GM18868 (cell line): ENCODE measurements around the gene ADGRL1.
"Not testable (repeated sequence)": the region's sequence is repeated elsewhere in the genome, so short reads cannot be mapped to it uniquely, and the experiment has no call there.

Source experiments
- ATAC-seq: cut with Tn5 transposase; IDR thresholded peaks from one replicate; pipeline ENCODE4 v1.9.1; 2021; ENCODE audit warnings: mild to moderate bottlenecking, moderate library complexity; ENCODE audit not compliant: unreplicated experiment

Gene ADGRL1

DNA sequence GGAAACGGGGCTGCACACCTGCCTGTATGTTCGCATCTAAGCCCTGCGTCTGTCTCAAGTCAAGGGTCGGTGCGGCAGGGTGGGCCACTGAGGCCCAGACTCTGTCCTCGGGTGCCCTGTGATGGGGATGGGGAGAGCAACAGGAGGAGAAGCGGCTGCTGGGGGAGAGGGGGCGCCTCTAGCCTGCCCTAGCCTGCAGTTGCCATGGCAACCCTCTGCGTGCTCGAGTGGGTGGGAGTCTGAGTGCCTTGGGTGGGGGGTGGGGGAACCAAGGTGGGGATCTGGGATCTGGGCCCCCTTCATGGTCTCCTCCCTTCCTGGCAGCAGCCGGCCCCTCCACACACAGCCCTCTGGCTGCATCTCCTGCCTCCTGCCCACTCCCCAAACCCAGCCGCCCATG lies 10.8 kb downstream of the ADGRL1 start:
- ATAC-seq, result not testable (repeated sequence)

DNA sequence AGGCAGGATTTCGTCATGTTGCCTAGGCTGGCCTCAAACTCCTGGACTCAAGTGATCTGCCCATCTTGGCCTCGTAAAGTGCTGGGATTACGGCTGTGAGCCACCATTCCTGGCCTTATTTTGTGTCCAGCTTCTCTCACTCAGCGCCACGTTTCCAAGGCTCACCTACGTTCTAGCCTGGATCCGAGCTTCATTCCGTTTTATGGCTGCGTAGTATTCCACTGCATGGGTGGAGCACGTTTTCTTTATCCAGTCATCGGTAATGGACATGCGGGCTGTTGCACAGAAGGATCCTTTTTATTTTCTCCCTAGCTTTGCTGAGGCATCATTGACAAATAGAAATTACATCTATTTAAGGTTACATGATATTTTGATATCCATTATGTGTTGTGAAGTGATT lies 16.6 kb downstream of the ADGRL1 start:
- no peak for ATAC-seq

DNA sequence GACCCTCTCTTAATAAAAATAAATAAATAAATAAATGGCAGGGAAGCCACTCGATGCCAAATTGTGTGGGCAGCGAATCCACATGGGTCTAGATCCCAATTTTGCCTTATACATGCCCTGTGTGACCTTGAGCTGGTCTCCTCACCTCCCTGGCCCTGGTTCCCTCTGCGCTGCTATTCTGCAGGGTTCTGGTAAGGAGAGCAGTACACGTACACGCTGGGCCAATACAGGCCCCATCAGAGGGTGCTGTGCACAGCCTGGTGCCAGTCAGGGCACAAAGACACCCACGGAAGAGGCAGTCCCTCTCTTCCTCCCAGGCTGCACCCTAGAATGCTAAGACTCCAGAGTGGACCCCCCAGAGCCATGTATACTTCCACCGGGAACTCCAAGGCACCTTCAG lies 17.9 kb downstream of the ADGRL1 start:
- ATAC-seq, result not testable (repeated sequence)

DNA sequence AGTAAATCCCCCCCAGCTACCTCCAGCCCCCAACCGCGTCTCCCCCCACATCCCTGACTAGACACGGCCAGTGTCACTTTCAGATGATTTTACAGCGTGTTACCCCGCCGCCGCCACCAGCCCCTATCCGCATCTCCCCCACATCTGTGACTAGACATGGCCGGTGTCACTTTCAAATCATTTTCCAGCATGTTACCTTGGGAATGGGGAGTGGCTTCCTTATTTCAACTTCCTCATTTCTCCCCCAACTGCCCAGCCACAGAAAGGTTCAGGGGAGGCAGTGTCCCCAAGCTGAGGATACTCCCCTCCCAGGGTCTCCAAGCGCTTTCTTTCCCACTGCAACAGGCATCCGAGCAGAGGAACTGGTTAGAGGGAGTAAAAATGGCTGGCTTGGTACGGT lies 18.4 kb downstream of the ADGRL1 start:
- no peak for ATAC-seq

DNA sequence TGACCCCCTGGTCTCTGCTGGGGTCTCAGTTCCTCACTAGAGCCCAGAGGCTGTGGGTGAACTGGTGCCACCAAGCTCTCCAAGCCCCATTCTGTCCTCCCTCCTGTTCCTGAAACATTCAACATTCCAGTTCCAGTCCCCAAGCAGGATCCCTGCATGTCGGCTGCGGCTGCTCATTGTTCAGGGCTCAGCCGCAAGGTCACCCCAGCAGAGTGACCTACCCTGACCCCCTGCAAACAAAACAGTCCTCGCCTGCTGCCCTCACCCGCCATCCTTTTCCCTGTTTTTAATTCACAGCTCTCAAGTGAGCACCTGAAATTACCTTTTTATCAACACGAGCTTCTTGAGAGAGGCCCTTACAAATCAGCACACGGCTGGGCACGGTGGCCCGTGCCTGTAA lies 19.3 kb downstream of the ADGRL1 start:
- ATAC-seq, result not testable (repeated sequence)

DNA sequence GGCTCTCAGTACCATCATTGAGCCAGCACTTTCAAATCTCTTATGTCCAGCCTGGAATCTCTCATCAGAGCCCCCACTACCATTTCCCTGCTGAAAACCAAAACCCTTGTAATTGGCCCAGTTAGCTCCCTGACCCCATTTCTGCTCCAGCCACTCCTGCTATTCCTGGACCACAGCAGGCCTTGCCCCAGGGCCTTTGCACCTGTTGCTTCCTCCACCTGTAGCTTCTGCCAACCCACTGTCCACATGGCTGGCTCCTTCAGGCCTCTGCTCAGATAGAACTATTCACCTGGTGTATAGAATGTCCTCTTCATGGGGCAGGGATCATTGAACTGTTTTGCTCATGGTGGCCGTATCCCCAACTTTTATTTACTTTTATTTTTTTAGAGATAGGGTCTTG lies 20.3 kb downstream of the ADGRL1 start:
- not testable (repeated sequence) for ATAC-seq

DNA sequence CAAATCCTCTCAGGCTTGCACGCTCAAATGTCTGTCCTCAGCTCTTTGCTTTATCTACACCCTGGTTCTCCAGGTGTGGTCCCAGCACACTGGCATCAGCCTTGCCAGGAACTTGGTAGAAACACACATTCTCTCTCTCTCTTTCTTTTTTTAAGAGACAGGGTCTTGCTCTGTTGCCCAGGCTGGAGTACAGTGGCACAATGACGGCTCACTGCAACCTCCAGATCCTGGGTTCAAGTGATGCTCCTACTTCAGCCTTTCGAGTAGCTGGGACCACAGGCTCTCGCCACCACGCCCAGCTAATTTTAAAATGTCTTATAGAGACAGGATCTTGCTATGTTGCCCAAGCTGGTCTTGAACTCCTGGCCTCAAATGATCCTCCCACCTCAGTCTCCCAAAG lies 20.8 kb downstream of the ADGRL1 start:
- no peak for ATAC-seq

DNA sequence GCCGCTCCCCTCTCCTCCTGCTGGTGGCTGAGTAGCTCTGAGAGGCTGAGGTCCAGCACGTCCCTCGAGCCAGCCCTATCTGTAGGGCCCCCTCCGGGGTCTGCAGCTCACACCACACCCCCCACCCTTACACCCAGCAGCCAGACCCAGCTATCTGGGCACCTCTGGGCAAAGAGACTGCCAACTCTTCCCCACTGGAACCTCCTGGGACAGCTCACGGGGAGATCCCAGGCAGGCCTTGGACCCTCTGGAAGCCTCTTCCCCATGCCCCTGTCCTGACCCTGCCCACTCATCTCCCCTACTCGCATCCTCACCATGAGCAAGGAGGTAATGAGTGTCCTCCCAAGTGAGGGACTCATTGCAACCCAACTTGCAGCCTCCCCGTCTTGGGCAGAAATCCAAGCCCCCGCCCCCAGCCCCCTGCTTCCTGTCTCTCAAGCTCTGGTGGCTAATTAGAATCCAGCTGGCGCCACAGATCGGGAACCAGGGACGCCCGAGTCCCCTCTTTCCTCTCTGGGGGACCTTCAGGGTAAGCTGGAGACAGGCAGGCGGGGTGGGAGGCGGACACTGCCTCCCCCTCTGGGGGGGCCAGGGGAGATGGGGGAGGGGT lies 22.1 kb downstream of the ADGRL1 start:
- ATAC-seq, result no peak

DNA sequence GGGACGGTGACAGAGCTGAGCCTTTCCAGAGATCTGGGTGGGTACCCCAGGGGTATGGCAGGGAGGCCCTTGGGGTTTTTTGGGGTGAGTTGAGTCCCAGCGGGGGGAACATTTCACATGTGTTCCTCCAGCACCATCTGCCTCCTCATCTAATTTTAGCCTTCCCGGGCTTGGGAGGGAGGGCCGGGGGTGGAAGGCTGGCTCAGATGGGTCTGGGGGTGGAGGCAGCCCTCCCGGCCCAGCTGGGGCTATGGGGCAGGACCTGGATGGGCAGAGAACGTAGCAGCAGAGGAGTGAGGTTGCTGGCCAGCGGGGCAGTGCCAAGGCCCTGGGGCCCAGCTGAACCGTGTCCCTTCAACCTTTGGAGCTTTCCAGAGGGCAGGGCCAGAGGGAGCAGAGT lies 23.5 kb downstream of the ADGRL1 start:
- ATAC-seq, result no peak

DNA sequence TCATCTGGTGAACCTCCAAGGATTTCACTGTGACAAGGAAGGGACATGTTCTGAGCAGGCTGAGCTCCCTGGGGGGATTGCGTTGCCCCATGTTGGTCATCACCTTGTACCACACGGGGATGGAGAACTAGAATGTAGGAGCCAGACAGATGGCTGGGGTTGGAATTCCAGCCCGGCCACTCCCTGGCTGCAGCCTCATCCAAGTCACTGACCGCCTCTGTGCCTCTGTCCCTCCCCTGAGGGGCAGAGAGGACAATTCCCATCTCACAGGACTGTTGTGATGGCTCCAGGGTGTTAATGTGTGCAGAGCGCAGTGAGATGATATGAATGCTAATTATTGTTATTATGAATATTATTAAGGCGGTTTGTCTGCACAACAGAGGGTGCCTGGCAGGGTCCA lies 24.1 kb downstream of the ADGRL1 start:
- no peak for ATAC-seq

DNA sequence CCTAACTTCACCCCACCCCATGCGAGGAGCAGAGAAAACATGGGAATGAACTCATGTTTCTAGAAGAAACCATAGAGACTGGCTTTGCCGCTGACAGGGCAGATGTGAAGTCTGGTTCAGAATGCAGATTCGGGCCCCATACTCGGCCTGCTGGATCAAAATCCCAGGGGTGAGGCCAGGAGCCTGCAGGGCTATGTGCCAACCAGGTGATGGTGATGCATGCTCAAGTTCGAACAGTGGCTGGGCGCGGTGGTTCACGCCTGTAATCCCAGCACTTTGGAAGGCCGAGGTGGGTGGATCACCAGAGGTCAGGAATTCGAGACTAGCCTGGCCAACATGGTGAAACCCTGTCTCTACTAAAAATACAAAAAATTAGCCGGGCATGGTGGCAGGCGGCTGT lies 24.8 kb downstream of the ADGRL1 start:
- ATAC-seq, result not testable (repeated sequence)

DNA sequence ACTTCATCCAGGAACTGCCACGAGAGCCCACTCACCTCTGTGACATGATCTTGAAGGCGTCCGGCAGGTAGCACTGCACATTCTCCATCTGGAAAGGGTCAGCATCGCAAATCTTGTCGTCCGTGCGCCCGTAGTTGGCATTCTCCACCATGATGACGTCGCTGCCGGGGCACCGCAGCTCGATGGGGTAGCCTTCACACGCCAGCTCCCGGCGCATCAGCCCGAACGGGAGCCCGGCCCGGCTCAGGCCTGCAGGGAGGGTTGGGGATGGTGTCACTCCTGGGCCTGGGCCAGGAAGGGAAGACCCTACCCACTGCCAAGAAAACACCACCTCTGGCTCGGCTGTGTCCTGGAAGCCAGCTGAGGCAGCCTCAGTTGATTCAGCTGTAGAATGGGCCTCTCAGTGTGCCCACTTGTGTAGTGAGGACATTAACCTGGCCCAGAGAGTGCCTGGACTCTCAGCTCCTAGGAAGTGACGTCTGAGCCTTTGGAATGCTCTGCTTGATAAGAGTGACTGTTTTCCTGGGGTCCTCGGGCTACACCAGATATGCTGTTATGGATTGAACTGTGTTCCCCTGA lies 28.4 kb downstream of the ADGRL1 start:
- ATAC-seq, result no peak

DNA sequence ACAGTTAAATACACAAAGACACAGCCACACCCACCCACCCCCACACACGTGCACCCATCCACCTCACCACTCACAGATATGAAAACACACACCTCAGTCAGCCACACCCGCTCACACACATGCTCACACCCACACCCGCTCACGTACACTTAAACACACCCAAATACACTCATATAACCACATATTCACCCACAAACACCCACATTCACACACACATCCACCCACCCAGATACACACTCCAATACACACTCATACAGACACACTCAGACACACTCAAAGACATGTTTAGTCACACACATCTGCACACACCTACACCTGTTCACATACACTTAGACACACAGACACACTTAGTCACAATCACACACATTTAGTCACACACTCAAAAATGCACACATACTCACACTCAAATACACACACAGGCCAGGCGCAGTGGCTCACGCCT lies 30.6 kb downstream of the ADGRL1 start:
- no peak for ATAC-seq

DNA sequence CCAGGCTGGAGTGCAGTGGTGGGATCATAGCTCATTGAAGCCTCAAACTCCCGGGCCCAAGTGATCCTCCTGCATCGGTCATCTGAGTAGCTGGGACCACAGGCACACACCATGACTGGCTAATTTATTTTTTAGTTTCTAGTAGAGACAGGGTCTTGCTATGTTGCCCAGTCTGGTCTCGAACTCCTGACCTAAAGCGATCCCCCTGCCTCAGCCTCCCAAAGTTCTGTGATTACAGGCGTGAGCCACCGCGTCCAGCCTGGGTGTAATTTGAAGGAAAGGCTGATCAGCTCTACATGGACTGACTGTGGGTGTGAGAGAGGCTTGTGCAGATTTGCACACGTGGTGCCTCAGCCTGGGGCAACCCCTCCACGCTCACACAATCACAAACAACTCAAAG lies 31.1 kb downstream of the ADGRL1 start:
- ATAC-seq, result no peak

DNA sequence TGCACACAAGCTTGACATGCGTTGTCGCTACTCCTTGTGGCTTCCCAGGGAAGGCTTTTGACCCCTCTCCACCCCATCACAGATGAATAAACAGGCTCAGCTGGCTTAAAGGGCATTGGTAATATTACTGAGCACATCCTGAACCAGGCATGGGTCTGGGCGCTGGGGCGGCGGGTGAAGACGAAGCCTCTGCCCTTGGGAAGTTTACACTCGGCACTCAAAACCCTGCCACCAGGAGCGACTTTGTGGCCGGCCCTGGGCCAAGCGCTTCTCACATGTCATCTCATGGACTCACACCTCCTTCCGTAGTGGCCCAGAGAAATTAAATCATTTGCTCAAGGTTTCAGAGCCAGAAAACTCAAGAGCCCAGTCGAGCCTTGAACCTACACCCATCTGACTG lies 37.0 kb downstream of the ADGRL1 start:
- no peak for ATAC-seq

DNA sequence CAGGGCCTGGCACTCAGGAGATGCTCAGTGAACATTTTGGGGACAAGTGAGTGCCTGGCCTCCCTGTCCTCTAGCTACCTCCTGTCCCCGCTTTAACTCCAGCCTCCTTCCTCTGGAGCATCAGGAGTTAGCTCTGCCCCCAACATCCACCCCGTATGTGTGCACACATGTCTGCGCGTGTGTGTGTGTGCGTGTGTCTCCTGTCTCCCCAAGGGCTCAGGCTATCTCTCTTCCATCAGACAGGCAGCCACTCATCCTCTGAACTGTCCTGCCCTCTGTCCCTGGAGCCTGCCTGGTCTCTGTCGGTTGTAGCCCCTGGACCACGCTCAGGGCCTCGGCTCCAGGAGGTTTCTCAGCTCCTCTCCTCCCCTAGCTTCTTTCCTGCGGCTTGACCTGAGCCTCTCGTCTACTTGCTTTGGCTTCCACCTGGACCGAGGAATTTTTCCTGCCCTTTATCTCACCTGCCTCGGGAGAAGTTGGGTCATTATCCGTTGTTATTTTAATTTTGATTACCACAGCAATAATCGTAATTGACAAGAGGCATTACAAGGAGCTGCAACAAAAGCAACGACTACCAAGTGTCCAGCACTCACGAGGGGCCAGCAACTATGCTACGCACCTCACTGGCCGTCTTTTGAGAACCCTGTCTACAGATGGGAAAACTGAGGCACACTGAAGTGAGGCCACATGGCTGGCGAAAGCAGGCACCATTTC lies 37.6 kb downstream of the ADGRL1 start:
- ATAC-seq, result no peak

DNA sequence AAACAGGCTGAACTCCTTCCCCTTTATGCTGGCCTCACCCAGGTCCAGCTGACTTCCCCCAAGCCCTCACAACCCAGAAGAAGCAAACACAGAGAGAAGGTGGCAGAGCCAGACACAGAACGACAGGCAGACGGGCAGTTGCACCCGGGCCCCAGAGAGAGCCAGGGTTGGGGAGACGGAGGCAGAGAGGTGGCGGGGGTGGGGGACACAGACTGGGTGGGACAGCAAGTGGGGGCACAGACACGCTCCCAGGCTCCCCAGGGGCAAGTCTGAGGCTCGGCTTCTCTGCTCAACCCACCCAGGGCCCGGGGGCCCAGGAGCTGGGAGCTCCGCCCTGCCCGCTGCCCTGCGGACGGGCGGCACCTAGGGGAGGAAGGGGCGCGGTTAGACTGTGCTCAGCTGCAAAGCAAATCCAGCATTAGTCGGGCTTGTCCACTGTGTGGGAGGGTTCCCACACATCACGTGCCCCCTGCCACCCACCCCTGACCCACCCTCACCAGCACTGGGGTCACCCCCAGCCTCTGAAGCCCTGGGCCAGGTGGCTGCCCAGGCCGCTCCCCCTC lies 38.3 kb downstream of the ADGRL1 start:
- no peak for ATAC-seq

DNA sequence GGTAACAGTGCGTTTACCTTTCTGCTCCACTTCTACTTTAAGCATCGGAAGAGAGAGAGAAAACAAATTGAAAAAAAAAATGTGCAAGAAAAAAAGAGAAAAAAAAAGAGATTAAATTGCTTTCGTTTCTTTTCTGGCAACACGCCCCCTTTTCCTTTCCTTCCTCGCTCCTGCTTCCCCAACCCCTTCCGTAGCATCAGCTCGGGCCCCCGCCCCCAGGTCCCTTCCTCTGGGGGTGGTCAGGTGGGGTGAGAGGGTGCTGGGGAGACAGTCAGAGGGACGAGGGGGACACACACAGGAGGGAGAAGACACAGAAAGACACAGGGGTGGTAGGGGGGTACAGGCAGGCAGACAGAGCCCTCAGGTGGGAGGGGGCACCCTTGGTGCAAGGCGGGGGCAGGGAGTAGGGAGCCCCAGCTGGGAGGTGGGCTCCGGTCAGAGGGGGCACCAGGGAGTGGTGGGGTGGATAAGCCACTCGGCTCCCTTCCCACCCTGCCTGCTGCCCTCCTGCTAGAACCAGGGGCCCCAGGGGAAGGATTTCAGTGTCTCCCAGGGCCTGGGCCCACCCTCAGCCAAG lies 38.9 kb downstream of the ADGRL1 start:
- ATAC-seq, result no peak

DNA sequence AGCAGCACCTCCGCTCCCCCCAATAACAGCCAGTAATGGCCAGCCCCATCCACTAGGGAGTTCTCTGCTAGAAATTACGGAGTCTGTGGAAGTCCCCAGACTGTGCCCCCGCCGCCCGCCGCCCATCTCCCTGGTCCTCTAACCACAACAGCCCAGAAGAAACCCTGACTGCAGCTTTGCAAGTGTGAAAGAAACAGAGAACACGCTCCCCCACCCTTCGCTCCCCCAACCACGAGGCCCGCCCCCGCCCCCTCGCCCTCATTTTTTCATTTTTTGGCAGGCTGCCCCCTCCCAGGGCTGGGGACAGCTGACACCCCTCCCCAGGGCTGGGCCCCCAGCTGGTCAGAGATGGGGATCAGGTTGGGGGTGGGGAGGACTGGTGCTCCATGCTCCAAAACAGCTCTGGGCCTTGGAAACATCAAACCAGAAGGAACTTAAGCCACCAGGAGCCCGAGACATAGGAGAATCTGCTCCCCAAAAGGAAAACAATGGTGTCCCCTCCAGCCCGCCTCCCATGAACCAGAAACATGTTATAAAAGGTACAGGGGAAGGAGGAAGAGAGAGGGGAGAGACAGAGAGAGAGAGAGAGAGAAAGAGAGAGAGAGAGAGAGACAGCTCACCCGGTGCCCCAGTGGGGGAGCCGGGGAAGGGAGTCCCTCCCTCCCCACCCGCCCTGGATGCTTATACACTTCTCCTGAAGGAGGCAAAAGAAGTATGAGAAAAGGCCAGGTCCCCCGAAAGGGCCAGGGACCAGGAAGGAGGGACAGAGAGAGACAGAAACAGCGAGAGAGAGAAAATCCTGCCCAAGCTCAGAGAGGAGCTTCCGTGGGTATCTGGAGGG lies 39.8 kb downstream of the ADGRL1 start:
- ATAC-seq, result no peak

DNA sequence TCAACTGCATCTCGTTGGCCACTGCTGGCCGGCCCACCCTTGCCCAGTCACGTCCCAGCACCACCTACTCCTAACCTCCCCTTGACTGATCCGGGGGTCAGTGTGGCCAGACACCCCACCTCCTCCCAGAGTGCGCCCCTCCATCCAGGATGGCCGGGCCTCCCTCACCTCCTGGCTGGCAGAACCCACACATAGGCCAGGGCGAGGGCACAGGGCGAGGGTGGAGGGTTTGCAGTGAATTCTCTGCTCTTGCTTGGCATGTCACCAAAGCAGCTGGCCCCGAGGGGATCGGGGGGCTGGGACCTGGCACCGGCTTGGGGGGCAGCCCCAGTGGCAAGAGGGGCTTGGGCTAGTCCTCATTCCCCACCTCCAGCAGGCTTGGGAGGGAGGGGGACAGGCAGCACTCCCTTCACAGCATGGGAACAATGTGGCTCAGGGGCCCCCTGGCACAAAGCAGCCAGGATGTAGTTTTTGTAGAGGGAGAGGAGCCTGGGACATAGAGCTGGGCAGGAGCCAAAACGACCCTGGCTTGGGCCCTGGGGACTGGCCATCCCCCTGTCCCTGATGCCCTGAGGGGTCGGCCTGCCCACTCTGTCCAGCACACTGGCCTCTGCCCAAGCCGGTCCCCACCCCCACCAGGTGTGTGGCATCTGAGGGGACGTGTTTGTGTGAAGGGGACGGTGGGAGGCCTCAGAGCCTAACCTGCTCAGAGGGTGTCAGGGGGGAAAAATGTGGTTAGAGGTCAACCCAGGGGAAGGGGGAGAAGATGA lies 41.1 kb downstream of the ADGRL1 start:
- ATAC-seq, result no peak
